Adipocyte (in vitro differentiated cells): ENCODE data around the gene EIF2S3B.
A peak's percentile ranks its signal among the peaks of the same experiment; 100 is the strongest.

Source experiments
- DNase-seq: peaks from one replicate; pipeline ENCODE4 v3.0.0-alpha.2; 2015; ENCODE audit warnings: low read depth
- H3K27me3 ChIP-seq: replicated peaks from 2 replicates; pipeline ENCODE4 v1.7.0; 2013; ENCODE audit warnings: mild to moderate bottlenecking, low read length, moderate library complexity; ENCODE audit not compliant: control insufficient read depth, insufficient read depth
- H3K36me3 ChIP-seq: 2 replicates; pipeline ENCODE4 v1.7.0; 2013; ENCODE audit warnings: low read length, mild to moderate bottlenecking, moderate library complexity; ENCODE audit not compliant: control insufficient read depth, insufficient read depth, severe bottlenecking
- H3K4me1 ChIP-seq: 2 replicates; pipeline ENCODE4 v1.7.0; 2013; ENCODE audit warnings: mild to moderate bottlenecking, low read length, moderate library complexity; ENCODE audit not compliant: control insufficient read depth, insufficient read depth
- H3K4me3 ChIP-seq: 2 replicates; pipeline ENCODE4 v1.7.0; 2013; ENCODE audit warnings: mild to moderate bottlenecking, low read length, moderate library complexity
- H3K9ac ChIP-seq: 2 replicates; pipeline ENCODE4 v1.7.0; 2013; ENCODE audit warnings: mild to moderate bottlenecking, low read length, moderate library complexity
- H3K9me3 ChIP-seq: 2 replicates; pipeline ENCODE4 v1.7.0; 2013; ENCODE audit warnings: mild to moderate bottlenecking, low read length, moderate library complexity; ENCODE audit not compliant: control insufficient read depth

EIF2S3B gene

DNA sequence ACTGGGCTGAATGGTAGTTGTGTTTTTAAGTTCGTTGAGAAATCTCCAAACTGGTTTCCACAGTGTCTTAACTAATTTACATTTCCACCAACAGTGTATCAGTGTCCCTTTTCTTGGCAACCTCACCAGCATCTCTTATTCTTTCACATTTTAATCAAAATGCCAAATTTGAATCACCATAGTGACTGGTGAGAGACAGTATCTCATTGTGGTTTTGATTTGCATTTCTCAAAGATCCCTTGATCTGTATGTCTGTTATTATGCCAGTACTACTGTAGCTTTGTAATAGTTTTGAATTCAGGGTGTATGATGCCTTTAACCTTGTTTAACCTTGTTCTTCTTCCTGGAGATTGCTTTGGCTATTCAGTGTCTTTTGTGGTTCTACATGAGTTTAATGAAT lies 2.2 kb upstream of the EIF2S3B start:
- Histone ChIP-seq H3K9me3 (no peaks in the 10 kb centered on the region), H3K27me3 (no peaks in the 10 kb centered on the region), H3K4me3 (no peak overlapping the region), H3K36me3 (no peaks in the 10 kb centered on the region), H3K4me1 (no peaks in the 10 kb centered on the region), H3K9ac (no peak overlapping the region)
- DNase-seq = no peak

GRCh38 chr12:10511756-10512355 lies 6.2 kb downstream of the EIF2S3B start:
- Histone ChIP-seq H3K4me1 (peaks cover 3% of the 10 kb centered on the region), H3K9me3 (no peaks in the 10 kb centered on the region), H3K36me3 (no peaks in the 10 kb centered on the region), H3K27me3 (no peaks in the 10 kb centered on the region), H3K9ac (no peak overlapping the region), H3K4me3 (no peak overlapping the region)
- DNase-seq = no peak

- no peaks in the 10 kb centered on the region for H3K9me3 ChIP-seq
- no peak overlapping the region for H3K9ac ChIP-seq
- no peak for DNase-seq
- H3K27me3 ChIP-seq = no peaks in the 10 kb centered on the region
- peaks cover 3% of the 10 kb centered on the region for H3K4me1 ChIP-seq
- no peaks in the 10 kb centered on the region for H3K36me3 ChIP-seq
- H3K4me3 ChIP-seq = no peak overlapping the region
Observed at GRCh38 chr12:10512798-10513197, 7.1 kb downstream of the EIF2S3B start.

DNA sequence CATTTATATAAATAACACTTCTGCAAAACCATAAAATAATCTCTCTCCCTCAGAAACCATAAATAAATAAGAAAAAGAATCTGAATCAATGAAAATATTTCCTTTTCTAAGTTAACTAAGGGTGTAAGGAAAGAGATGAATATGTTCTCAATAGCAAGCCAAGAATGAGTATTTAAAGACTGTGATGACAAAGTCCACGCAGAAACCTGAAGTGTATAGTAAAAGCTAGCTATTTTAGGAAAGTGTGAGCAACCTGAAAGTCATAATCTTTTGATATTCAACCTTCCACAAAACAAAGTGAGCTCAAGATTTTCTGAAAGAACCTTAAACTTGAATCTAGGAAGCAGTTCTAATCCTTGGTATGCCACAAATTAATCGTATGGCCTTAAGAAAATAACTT lies 15.9 kb downstream of the EIF2S3B start:
- Histone ChIP-seq H3K4me3 (no peak overlapping the region), H3K27me3 (no peaks in the 10 kb centered on the region), H3K9me3 (no peaks in the 10 kb centered on the region), H3K36me3 (no peaks in the 10 kb centered on the region), H3K9ac (no peak overlapping the region), H3K4me1 (no peaks in the 10 kb centered on the region)
- DNase-seq = no peak

- Histone ChIP-seq H3K4me1 (no peaks in the 10 kb centered on the region), H3K36me3 (no peaks in the 10 kb centered on the region), H3K9me3 (no peaks in the 10 kb centered on the region), H3K9ac (no peak overlapping the region), H3K27me3 (no peaks in the 10 kb centered on the region), H3K4me3 (no peak overlapping the region)
- DNase-seq = no peak
Observed at GRCh38 chr12:10528174-10528953, 22.7 kb downstream of the EIF2S3B start.

DNA sequence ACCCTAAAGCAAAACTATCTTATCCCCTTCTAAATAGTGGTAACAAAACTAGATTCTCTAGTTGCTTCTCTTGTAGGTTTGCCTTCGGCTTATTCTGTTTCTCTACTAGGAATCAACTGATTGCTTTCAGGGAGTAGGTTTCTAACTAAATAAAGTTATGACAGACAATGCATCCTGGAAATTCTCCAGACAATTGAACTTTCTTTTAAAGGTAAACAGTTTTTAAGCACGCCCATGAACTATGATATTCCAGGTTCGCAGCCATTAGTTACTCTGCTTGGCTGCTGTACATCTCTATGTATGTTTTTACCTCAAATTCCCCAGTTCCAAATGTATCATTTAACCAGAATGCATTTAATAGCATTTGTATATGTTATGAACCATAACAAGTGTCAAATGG lies 23.9 kb downstream of the EIF2S3B start:
- no peaks in the 10 kb centered on the region for H3K27me3 ChIP-seq
- no peaks in the 10 kb centered on the region for H3K4me1 ChIP-seq
- H3K36me3 ChIP-seq = no peaks in the 10 kb centered on the region
- H3K4me3 ChIP-seq = no peak overlapping the region
- DNase-seq = no peak
- no peaks in the 10 kb centered on the region for H3K9me3 ChIP-seq
- H3K9ac ChIP-seq = no peak overlapping the region

DNA sequence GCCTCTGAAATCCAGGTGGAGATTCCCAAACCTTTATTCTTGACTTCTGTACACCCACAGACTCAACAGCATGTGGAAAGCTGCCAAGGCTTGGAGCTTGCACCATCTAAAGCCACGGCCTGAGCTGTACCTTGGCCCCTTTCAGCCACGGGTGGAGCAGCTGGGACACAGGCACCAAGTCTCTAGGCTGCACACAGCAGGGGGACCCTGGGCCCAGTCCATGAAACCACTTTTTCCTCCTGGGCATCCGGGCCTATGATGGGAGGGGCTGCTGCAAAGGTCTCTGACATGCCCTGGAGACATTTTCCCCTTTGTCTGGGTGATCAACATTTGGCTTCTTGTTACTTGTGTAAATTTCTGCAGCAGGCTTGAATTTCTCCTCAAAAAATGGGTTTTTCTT lies 32.0 kb downstream of the EIF2S3B start:
- Histone ChIP-seq H3K27me3 (no peaks in the 10 kb centered on the region), H3K36me3 (no peaks in the 10 kb centered on the region), H3K4me1 (peaks cover 3% of the 10 kb centered on the region), H3K9ac (no peak overlapping the region), H3K4me3 (no peak overlapping the region), H3K9me3 (no peaks in the 10 kb centered on the region)
- no peak for DNase-seq

GRCh38 chr12:10540776-10541205 lies 35.1 kb downstream of the EIF2S3B start:
- H3K4me3 ChIP-seq = no peak overlapping the region
- peak; percentile 21 for DNase-seq
- H3K36me3 ChIP-seq = no peaks in the 10 kb centered on the region
- peaks cover 3% of the 10 kb centered on the region for H3K4me1 ChIP-seq
- no peak overlapping the region for H3K9ac ChIP-seq
- no peaks in the 10 kb centered on the region for H3K9me3 ChIP-seq
- H3K27me3 ChIP-seq = no peaks in the 10 kb centered on the region

DNA sequence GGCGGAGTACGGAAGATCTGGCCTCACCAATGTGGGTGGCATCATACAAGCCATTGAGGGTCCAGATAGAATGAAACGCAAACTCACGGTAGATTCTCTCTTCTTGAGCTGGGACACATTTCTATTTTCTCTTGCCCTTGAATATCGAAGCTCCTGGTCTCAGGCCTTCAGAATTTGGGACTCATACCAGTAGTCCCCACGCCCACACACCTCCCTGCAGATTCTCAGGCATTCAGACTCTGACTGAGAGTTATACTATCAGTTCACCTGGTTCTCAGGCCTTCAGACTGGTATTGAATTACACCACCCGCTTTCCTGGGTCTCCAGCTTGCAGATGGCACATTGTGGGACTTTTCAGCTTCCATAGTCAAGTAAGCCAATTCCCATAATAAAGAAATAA lies 37.8 kb downstream of the EIF2S3B start:
- DNase-seq = no peak
- Histone ChIP-seq H3K9ac (no peak overlapping the region), H3K4me3 (no peak overlapping the region), H3K4me1 (peaks cover 3% of the 10 kb centered on the region), H3K36me3 (no peaks in the 10 kb centered on the region), H3K27me3 (no peaks in the 10 kb centered on the region), H3K9me3 (no peaks in the 10 kb centered on the region)

DNA sequence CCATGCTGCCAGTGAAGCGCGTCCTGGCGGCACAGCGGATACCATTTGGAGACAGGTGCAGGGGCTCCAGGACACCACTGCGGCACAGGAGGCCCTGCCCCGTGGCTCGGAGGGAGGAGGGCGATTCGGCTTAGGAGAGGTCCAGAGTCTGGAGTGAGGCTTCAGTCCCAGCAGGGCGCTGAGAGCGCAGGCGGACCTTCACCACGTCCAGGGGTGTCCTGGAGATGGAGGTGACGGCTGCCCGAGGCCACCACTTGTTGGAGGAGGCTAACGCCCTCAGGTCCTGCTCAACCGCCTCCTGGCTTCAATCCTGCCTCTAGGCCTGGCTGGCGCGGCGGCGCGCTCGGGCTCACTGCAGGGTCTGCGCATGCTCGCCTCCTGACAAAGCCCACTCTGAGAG lies 45.7 kb downstream of the EIF2S3B start:
- H3K9ac ChIP-seq = no peak overlapping the region
- no peak overlapping the region for H3K4me3 ChIP-seq
- peaks cover 6% of the 10 kb centered on the region for H3K9me3 ChIP-seq
- DNase-seq = no peak
- H3K36me3 ChIP-seq = no peaks in the 10 kb centered on the region
- no peaks in the 10 kb centered on the region for H3K4me1 ChIP-seq
- no peaks in the 10 kb centered on the region for H3K27me3 ChIP-seq

DNA sequence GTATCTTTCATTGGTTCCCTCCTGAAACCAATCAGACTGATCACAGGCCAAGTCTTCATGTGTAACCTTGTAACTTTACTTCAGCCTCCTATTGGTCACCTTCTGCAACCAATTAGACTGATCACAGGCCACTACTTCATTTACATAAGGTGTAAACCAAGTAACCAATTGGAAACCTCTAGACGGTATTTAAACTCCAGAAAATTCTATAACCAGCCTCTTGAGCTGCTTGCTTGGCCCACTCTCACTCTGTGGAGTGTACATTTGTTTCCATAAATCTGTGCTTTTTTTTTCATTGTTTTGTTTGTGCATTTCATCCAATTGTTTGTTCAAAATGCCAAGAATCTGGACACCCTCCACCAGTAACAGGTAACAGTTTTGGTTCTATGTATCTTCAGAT lies 47.5 kb downstream of the EIF2S3B start:
- Histone ChIP-seq H3K4me1 (no peaks in the 10 kb centered on the region), H3K4me3 (no peak overlapping the region), H3K27me3 (no peaks in the 10 kb centered on the region), H3K9ac (no peak overlapping the region), H3K9me3 (peaks cover 6% of the 10 kb centered on the region), H3K36me3 (no peaks in the 10 kb centered on the region)
- DNase-seq = no peak
